GM23248 (cell line): Measurements from ENCODE around the gene TNFRSF8.

Source experiments
- EZH2 ChIP-seq: fragments of 200-600 bp; sonication (generic); IDR thresholded peaks from 2 replicates; pipeline ENCODE4 v1.6.1; 2018; ENCODE audit warnings: antibody characterized with exemption, mild to moderate bottlenecking; ENCODE audit not compliant: insufficient read depth, poor library complexity, severe bottlenecking
- EZH2phosphoT487 ChIP-seq: fragments of 200-600 bp; sonication (generic); IDR thresholded peaks from 2 replicates; pipeline ENCODE4 v1.6.1; 2018; ENCODE audit warnings: antibody characterized with exemption, moderate library complexity, mild to moderate bottlenecking, low read depth; ENCODE audit not compliant: insufficient read depth

DNA sequence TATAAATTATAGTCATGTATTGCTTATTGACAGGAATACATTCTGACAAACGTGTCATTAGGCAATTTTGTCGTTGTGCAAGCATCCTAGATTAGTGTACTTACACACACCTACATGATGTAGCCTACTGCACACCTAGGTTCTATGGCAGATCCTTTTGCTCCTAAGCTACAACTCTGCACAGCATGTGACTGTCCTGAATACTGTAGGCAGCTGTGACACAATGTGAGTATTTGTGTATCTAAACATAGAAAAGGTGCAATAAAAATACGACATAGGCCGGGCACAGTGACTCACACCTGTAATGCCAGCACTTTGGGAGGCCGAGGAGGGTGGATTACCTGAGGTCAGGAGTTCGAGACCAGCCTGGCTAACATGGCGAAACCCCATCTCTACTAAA, 36.5 kb downstream of the TNFRSF8 start:
- TF ChIP-seq EZH2 (no peak), EZH2phosphoT487 (no peak)
